ENCODE results near the gene NRARP.

DNA sequence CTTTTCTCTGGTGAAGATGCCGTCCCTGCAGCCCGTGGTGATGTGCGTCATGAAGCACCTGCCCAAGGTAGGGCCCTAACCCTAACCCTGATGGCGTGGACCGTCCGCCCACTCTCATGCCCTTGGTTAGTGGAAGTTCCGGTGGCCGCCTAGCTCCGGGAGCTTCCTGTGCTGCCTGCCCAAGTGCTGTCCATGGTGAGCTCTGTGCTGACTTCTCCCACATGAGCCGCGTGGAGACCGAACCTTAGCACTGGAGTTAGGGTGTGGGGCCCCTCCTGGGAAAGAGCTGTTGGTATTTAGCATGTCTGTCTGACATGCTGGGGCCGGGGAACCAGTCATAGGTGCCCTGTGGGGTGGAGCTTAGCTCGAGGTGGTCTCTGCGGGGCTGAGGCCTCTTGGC lies 45.7 kb downstream of the NRARP start:
- TF ChIP-seq, protein P1, sequence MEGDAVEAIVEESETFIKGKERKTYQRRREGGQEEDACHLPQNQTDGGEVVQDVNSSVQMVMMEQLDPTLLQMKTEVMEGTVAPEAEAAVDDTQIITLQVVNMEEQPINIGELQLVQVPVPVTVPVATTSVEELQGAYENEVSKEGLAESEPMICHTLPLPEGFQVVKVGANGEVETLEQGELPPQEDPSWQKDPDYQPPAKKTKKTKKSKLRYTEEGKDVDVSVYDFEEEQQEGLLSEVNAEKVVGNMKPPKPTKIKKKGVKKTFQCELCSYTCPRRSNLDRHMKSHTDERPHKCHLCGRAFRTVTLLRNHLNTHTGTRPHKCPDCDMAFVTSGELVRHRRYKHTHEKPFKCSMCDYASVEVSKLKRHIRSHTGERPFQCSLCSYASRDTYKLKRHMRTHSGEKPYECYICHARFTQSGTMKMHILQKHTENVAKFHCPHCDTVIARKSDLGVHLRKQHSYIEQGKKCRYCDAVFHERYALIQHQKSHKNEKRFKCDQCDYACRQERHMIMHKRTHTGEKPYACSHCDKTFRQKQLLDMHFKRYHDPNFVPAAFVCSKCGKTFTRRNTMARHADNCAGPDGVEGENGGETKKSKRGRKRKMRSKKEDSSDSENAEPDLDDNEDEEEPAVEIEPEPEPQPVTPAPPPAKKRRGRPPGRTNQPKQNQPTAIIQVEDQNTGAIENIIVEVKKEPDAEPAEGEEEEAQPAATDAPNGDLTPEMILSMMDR (IDR thresholded peaks at IDR 0.05 in 2 of 3, conservative IDR thresholded peaks at IDR 0.05 in 1 of 3; ENCODE audit: borderline replicate concordance in 1 of 3, insufficient read depth in 1 of 3, low read depth in 2 of 3, low read length in 2 of 3), result no peak
- no peak for TF ChIP-seq EZH2phosphoT487 (IDR thresholded peaks at IDR 0.05; ENCODE audit: borderline replicate concordance)
- TF ChIP-seq SIN3A (IDR thresholded peaks at IDR 0.05; ENCODE audit: low read depth), result no peak
- TF ChIP-seq JUND (IDR thresholded peaks at IDR 0.05), result no peak
- TF ChIP-seq EZH2 (IDR thresholded peaks at IDR 0.05), result no peak
- TF ChIP-seq, protein P2, sequence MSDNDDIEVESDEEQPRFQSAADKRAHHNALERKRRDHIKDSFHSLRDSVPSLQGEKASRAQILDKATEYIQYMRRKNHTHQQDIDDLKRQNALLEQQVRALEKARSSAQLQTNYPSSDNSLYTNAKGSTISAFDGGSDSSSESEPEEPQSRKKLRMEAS (IDR thresholded peaks at IDR 0.05), result no peak
- no peak for TF ChIP-seq POLR2A (IDR thresholded peaks at IDR 0.05; ENCODE audit: borderline replicate concordance, extremely low read depth, insufficient read depth, insufficient read length)
- no peak for TF ChIP-seq CEBPB (IDR thresholded peaks at IDR 0.05; ENCODE audit: low read depth)
- TF ChIP-seq, protein P3, sequence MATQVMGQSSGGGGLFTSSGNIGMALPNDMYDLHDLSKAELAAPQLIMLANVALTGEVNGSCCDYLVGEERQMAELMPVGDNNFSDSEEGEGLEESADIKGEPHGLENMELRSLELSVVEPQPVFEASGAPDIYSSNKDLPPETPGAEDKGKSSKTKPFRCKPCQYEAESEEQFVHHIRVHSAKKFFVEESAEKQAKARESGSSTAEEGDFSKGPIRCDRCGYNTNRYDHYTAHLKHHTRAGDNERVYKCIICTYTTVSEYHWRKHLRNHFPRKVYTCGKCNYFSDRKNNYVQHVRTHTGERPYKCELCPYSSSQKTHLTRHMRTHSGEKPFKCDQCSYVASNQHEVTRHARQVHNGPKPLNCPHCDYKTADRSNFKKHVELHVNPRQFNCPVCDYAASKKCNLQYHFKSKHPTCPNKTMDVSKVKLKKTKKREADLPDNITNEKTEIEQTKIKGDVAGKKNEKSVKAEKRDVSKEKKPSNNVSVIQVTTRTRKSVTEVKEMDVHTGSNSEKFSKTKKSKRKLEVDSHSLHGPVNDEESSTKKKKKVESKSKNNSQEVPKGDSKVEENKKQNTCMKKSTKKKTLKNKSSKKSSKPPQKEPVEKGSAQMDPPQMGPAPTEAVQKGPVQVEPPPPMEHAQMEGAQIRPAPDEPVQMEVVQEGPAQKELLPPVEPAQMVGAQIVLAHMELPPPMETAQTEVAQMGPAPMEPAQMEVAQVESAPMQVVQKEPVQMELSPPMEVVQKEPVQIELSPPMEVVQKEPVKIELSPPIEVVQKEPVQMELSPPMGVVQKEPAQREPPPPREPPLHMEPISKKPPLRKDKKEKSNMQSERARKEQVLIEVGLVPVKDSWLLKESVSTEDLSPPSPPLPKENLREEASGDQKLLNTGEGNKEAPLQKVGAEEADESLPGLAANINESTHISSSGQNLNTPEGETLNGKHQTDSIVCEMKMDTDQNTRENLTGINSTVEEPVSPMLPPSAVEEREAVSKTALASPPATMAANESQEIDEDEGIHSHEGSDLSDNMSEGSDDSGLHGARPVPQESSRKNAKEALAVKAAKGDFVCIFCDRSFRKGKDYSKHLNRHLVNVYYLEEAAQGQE (IDR thresholded peaks at IDR 0.05; ENCODE audit: low read depth), result no peak
